HEK293 (cell line): ENCODE measurements around the gene ZBTB43.

Source experiments
- CTCF ChIA-PET: fragments of 350-600 bp; formaldehyde crosslinking; extraction: SDS; loops from one replicate; lab custom pipeline; 2021; ENCODE audit warnings: antibody characterized with exemption; lab: Yijun Ruan, JAX
- POLR2A ChIA-PET: fragments of 300-600 bp; formaldehyde crosslinking; extraction: SDS; loops from one replicate; lab custom pipeline; 2020; ENCODE audit warnings: antibody characterized with exemption, inconsistent platforms; lab: Yijun Ruan, JAX
- H3K27ac ChIP-seq: fragments of 200-500 bp; sonication (Bioruptor generic); 2 replicates; pipeline ENCODE4 v1.5.1; 2014; ENCODE audit warnings: low read depth, low read length, control low read depth, inconsistent platforms; ENCODE audit errors: extremely low read depth
- H3K36me3 ChIP-seq, 2 experiments: fragments of 200-500 bp in 1 of 2; sonication (Bioruptor generic) in 1 of 2; 1 replicate in 1 of 2; 2 replicates in 1 of 2; pipeline ENCODE4 v1.5.1; 2014 to 2017; ENCODE audit warnings: inconsistent platforms in 2 of 2, low read length in 2 of 2; ENCODE audit not compliant: control insufficient read depth in 2 of 2, insufficient read depth in 1 of 2
- H3K4me1 ChIP-seq: fragments of 200-500 bp; sonication (Bioruptor generic); 2 replicates; pipeline ENCODE4 v1.5.1; 2014; ENCODE audit warnings: mild to moderate bottlenecking, low read length, inconsistent platforms; ENCODE audit not compliant: control insufficient read depth, insufficient read depth
- H3K4me3 ChIP-seq: 2 replicates; pipeline ENCODE4 v1.5.1; 2011; ENCODE audit warnings: low read depth, mild to moderate bottlenecking, control low read depth, low read length, moderate library complexity
- H3K9me3 ChIP-seq: fragments of 200-500 bp; sonication (Bioruptor generic); 2 replicates; pipeline ENCODE4 v1.5.1; 2014; ENCODE audit warnings: low read depth, low read length, inconsistent platforms; ENCODE audit not compliant: control insufficient read depth, insufficient read depth
- BCL11B ChIP-seq: fragments of 450-650 bp; formaldehyde crosslinking; IDR thresholded peaks from 2 replicates; pipeline ENCODE4 v1.5.1; 2016; ENCODE audit warnings: low read depth, missing biosample characterization, missing genetic modification characterization
- KLF1 ChIP-seq: fragments of 450-650 bp; formaldehyde crosslinking; IDR thresholded peaks from 2 replicates; pipeline ENCODE4 v1.5.1; 2016; ENCODE audit warnings: missing biosample characterization, missing genetic modification characterization
- SALL2 ChIP-seq: fragments of 450-650 bp; formaldehyde crosslinking; IDR thresholded peaks from 2 replicates; pipeline ENCODE4 v1.5.0; 2017; ENCODE audit warnings: missing biosample characterization, mild to moderate bottlenecking, missing genetic modification characterization, borderline replicate concordance
- SETDB1 ChIP-seq: IDR thresholded peaks from one replicate; pipeline ENCODE4 v1.6.1; 2017; ENCODE audit warnings: mild to moderate bottlenecking, low read length, moderate library complexity, mixed read lengths; ENCODE audit not compliant: insufficient read length
- ZEB2 ChIP-seq: fragments of 450-650 bp; formaldehyde crosslinking; IDR thresholded peaks from 2 replicates; pipeline ENCODE4 v1.5.1; 2016; ENCODE audit warnings: missing biosample characterization, missing genetic modification characterization
- ZIC2 ChIP-seq: fragments of 450-650 bp; formaldehyde crosslinking; IDR thresholded peaks from 2 replicates; pipeline ENCODE4 v1.5.1; 2016; ENCODE audit warnings: missing biosample characterization, missing genetic modification characterization
- ZNF10 ChIP-seq: fragments of 450-650 bp; formaldehyde crosslinking; IDR thresholded peaks from 2 replicates; pipeline ENCODE4 v1.5.1; 2017; ENCODE audit warnings: missing biosample characterization, missing genetic modification characterization
- ZNF16 ChIP-seq: fragments of 450-650 bp; formaldehyde crosslinking; IDR thresholded peaks from 2 replicates; pipeline ENCODE4 v1.5.1; 2016; ENCODE audit warnings: low read depth, missing biosample characterization, missing genetic modification characterization
- ZNF18 ChIP-seq: fragments of 450-650 bp; formaldehyde crosslinking; IDR thresholded peaks from 2 replicates; pipeline ENCODE4 v1.5.1; 2016; ENCODE audit warnings: missing biosample characterization, missing genetic modification characterization
- ZNF19 ChIP-seq: fragments of 450-650 bp; formaldehyde crosslinking; IDR thresholded peaks from 2 replicates; pipeline ENCODE4; 2016; ENCODE audit warnings: missing biosample characterization, missing genetic modification characterization, low read depth
- ZNF266 ChIP-seq: fragments of 450-650 bp; formaldehyde crosslinking; IDR thresholded peaks from 2 replicates; pipeline ENCODE4 v1.5.1; 2016; ENCODE audit warnings: missing biosample characterization, missing genetic modification characterization, low read depth
- ZNF341 ChIP-seq: fragments of 450-650 bp; formaldehyde crosslinking; IDR thresholded peaks from 2 replicates; pipeline ENCODE4; 2016; ENCODE audit warnings: low read depth, missing biosample characterization, missing genetic modification characterization
- ZNF366 ChIP-seq: fragments of 450-650 bp; formaldehyde crosslinking; conservative IDR thresholded peaks from 2 replicates; pipeline ENCODE4 v1.5.1; 2016; ENCODE audit warnings: missing biosample characterization, missing genetic modification characterization
- ZNF37A ChIP-seq: fragments of 450-650 bp; IDR thresholded peaks from 2 replicates; pipeline ENCODE4 v1.5.1; 2018; ENCODE audit warnings: missing biosample characterization, missing genetic modification characterization
- ZNF426 ChIP-seq: fragments of 450-650 bp; formaldehyde crosslinking; IDR thresholded peaks from 2 replicates; pipeline ENCODE4 v1.5.1; 2017; ENCODE audit warnings: missing biosample characterization, missing genetic modification characterization, mild to moderate bottlenecking, inconsistent platforms, moderate library complexity
- ZNF433 ChIP-seq: fragments of 450-650 bp; formaldehyde crosslinking; IDR thresholded peaks from 2 replicates; pipeline ENCODE4 v1.5.1; 2016; ENCODE audit warnings: missing biosample characterization, missing genetic modification characterization, low read depth
- ZNF501 ChIP-seq: fragments of 450-650 bp; formaldehyde crosslinking; IDR thresholded peaks from 2 replicates; pipeline ENCODE4 v1.5.1; 2016; ENCODE audit warnings: missing biosample characterization, missing genetic modification characterization
- ZNF558 ChIP-seq: fragments of 450-650 bp; formaldehyde crosslinking; IDR thresholded peaks from 2 replicates; pipeline ENCODE4 v1.5.1; 2016; ENCODE audit warnings: missing biosample characterization, missing genetic modification characterization
- ZNF560 ChIP-seq: fragments of 450-650 bp; formaldehyde crosslinking; IDR thresholded peaks from 2 replicates; pipeline ENCODE4 v1.5.1; 2017; ENCODE audit warnings: missing biosample characterization, missing genetic modification characterization, borderline replicate concordance
- ZNF600 ChIP-seq: fragments of 450-650 bp; formaldehyde crosslinking; IDR thresholded peaks from 2 replicates; pipeline ENCODE4 v1.5.1; 2016; ENCODE audit warnings: missing biosample characterization, missing genetic modification characterization
- ZNF747 ChIP-seq: fragments of 450-650 bp; formaldehyde crosslinking; IDR thresholded peaks from 2 replicates; pipeline ENCODE4 v1.5.1; 2016; ENCODE audit warnings: missing biosample characterization, missing genetic modification characterization

ZBTB43 gene

GRCh38 chr9:126788046-126788445, 16.8 kb upstream of the ZBTB43 start (continued):
- no peak for TF ChIP-seq ZNF558 (tag by site-specific recombination)
- TF ChIP-seq ZNF37A (tag by site-specific recombination), result no peak
- TF ChIP-seq ZNF501 (tag by site-specific recombination), result no peak
- no peak for TF ChIP-seq ZNF426
- no peak for TF ChIP-seq SETDB1
- no peak for TF ChIP-seq ZNF341 (tag by site-specific recombination)
- TF ChIP-seq ZNF266 (tag by site-specific recombination), result no peak
- TF ChIP-seq ZNF19 (tag by site-specific recombination), result no peak
- TF ChIP-seq, all 188 proteins: peak for 0

DNA sequence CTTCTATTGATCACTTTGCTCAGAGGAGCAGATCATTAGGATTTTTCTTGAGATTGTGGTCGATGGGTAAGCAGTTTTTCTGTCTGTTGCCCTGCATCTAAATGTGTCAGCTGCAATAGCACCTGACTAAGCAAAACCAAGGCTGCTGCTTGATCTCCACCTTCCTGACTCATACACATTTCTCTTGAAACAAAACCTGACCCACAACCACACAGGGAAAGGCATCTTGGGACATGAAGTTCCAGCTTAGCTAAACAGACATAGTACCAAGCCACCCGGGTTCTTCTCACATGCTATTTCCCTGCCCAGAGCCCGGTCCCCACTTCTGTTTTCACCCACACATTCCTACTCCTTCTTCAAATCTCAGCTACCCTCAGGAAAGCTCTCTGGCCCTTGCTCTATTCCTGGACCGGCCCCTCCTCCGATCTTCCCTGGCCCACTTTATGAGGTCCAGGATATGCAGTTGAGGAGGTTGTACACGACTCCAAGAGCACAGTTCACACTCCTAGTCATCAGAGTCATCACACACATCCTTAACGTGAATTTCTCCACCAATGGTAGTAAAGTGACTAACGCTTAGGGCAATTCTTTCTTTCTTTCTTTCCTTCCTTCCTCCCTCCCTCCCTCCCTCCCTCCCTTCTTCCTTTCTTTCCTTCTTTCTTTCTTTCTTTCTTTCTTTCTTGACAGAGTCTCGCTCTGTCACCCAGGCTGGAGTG, 16.0 kb upstream of the ZBTB43 start:
- no peaks in the 10 kb centered on the region for H3K9me3 ChIP-seq
- no peaks in the 10 kb centered on the region; the same call in 1 of the 2 replicates for H3K4me1 ChIP-seq
- H3K4me3 ChIP-seq, result no peak overlapping the region
- TF ChIP-seq KLF1 (tag by site-specific recombination) (no peak), ZNF18 (tag by site-specific recombination) (peak; percentile 58; the same call in 1 of the 2 replicates), ZNF366 (peak; percentile 64; the same call in 1 of the 2 replicates)
- CTCF ChIA-PET, result interaction anchor here (0.6 to 3.7 kb wide), 5 partner anchors 11 to 131 kb away, joined by 3 to 29 read pairs (median 4); no protein-coding TSS in a partner anchor
- H3K36me3 ChIP-seq, result no peaks in the 10 kb centered on the region
- no peak overlapping the region for H3K27ac ChIP-seq
- POLR2A ChIA-PET, result no interaction called here

GRCh38 chr9:126790561-126790960, 14.3 kb upstream of the ZBTB43 start:
- Histone ChIP-seq H3K4me3 (no peak overlapping the region), H3K4me1 (no peaks in the 10 kb centered on the region; the same call in 1 of the 2 replicates), H3K36me3 (no peaks in the 10 kb centered on the region), H3K9me3 (no peaks in the 10 kb centered on the region), H3K27ac (no peak overlapping the region)
- ChIA-PET CTCF (interaction anchor here (0.7 to 3.7 kb wide), 5 partner anchors 9 to 240 kb away, joined by 4 to 29 read pairs (median 6); no protein-coding TSS in a partner anchor), POLR2A (interaction anchor here (1.0 to 2.7 kb wide), 3 partner anchors 9 to 71 kb away, joined by 3 to 16 read pairs (median 4); partner anchors contain the start of gene ZBTB43)
- TF ChIP-seq BCL11B (tag by site-specific recombination) (no peak), ZNF600 (tag by site-specific recombination) (peak; percentile 60)

- no peak overlapping the region for H3K27ac ChIP-seq
- H3K4me3 ChIP-seq, result no peak overlapping the region
- POLR2A ChIA-PET, result interaction anchor here (1.5 to 2.7 kb wide), 2 partner anchors 13 to 72 kb away, joined by 3 to 16 read pairs; partner anchors contain the start of gene ZBTB43
- no peaks in the 10 kb centered on the region for H3K36me3 ChIP-seq
- no peaks in the 10 kb centered on the region; the same call in 1 of the 2 replicates for H3K4me1 ChIP-seq
- CTCF ChIA-PET, result interaction anchor here (0.7 to 3.7 kb wide), 6 partner anchors 10 to 98 kb away, joined by 4 to 29 read pairs (median 5); no protein-coding TSS in a partner anchor
- no peaks in the 10 kb centered on the region for H3K9me3 ChIP-seq
- 0 out of 2 replicates have a peak, but pooled peaks have one; percentile 15 for TF ChIP-seq ZNF10 (tag by site-specific recombination)
- TF ChIP-seq ZEB2 (tag by site-specific recombination), result peak; percentile 45; the same call in 1 of the 2 replicates
- TF ChIP-seq ZNF560, result no peak
- no peak for TF ChIP-seq ZNF266 (tag by site-specific recombination)
- TF ChIP-seq ZNF433, result no peak
- TF ChIP-seq ZNF747 (tag by site-specific recombination), result no peak
- TF ChIP-seq SALL2 (tag by site-specific recombination), result no peak
- no peak for TF ChIP-seq ZNF16 (tag by site-specific recombination)
- peak; percentile 99 for TF ChIP-seq ZIC2 (tag by site-specific recombination)
Measured at GRCh38 chr9:126791406-126792230, 13.2 kb upstream of the ZBTB43 start.
